A549 (cell line): ENCODE measurements around the gene CFAP61. TPM values are rescaled to one million over a fixed set of nuclear protein-coding genes. Genes with fewer than 3 reads are reported as not detected.

ENCODE experiments used
- ATAC-seq, 2 experiments: fragments of 200-7000 bp in 1 of 2; fragments of >200 bp in 1 of 2; cut with Nextera tagmentation in 1 of 2; cut with Tn5 transposase in 1 of 2; 3 replicates each; pipeline versions ENCODE4 v1.8.0 to v1.9.1; 2018 to 2020; ENCODE audit warnings: mild to moderate bottlenecking in 1 of 2, moderate library complexity in 1 of 2
- CTCF ChIA-PET: fragments of 300-600 bp; sonication (Branson Sonifier 250); formaldehyde crosslinking; extraction: SDS; loops from one replicate; lab custom pipeline; 2021; ENCODE audit warnings: antibody characterized with exemption, inconsistent platforms; lab: Yijun Ruan, JAX
- POLR2A ChIA-PET: fragments of 350-600 bp; formaldehyde crosslinking; extraction: SDS; loops from one replicate; lab custom pipeline; 2021; ENCODE audit warnings: antibody characterized with exemption, inconsistent platforms; lab: Yijun Ruan, JAX
- DNase-seq, 2 experiments: peaks; one replicate each; pipeline versions ENCODE4 v3.0.0 to v3.0.0-alpha.2; 2011 to 2016; ENCODE audit warnings: low read depth in 1 of 2, low spot score in 1 of 2
- FAIRE-seq: peaks from 2 replicates; lab custom pipeline; 2011; peaks lifted over from hg19 to GRCh38; lab: Jason Lieb, UNC
- H3K27ac ChIP-seq, 2 experiments: fragments of >200 bp; sonication (Bioruptor Twin); formaldehyde crosslinking; 3 replicates each; pipeline ENCODE4 v1.5.1; 2016 to 2017
- H3K4me1 ChIP-seq: fragments of >200 bp; sonication (Bioruptor Twin); formaldehyde crosslinking; 3 replicates; pipeline ENCODE4 v1.6.1; 2016
- H3K4me2 ChIP-seq: fragments of >200 bp; sonication (Bioruptor Twin); formaldehyde crosslinking; 3 replicates; pipeline ENCODE4 v1.6.1; 2016
- H3K4me3 ChIP-seq: fragments of >200 bp; sonication (Bioruptor Twin); formaldehyde crosslinking; 3 replicates; pipeline ENCODE4 v1.5.1; 2016
- H3K9me3 ChIP-seq: fragments of >200 bp; sonication (Bioruptor Twin); formaldehyde crosslinking; 3 replicates; pipeline ENCODE4 v1.6.1; 2016
- ATOH8 ChIP-seq: fragments of 250-450 bp; sonication (Bioruptor Pico); IDR thresholded peaks from 2 replicates; pipeline ENCODE4 v1.5.0; 2020; ENCODE audit warnings: low read depth, mild to moderate bottlenecking, moderate library complexity
- CBX2 ChIP-seq: fragments of 200-600 bp; sonication (generic); IDR thresholded peaks from 2 replicates; pipeline ENCODE4 v1.6.1; 2016; ENCODE audit warnings: low read depth, mild to moderate bottlenecking, borderline replicate concordance
- CBX8 ChIP-seq: fragments of 200-600 bp; sonication (generic); IDR thresholded peaks from 2 replicates; pipeline ENCODE4 v1.6.1; 2016
- CEBPB ChIP-seq, 2 experiments: fragments of >200 bp in 1 of 2; sonication (Bioruptor Twin) in 1 of 2; formaldehyde crosslinking in 1 of 2; IDR thresholded peaks; 2 replicates each; pipeline ENCODE4 v1.6.1; 2012 to 2016
- CHD2 ChIP-seq: fragments of 150-350 bp; IDR thresholded peaks from 2 replicates; pipeline ENCODE4 v1.6.1; 2014; ENCODE audit warnings: low read length; ENCODE audit not compliant: partially characterized antibody
- CTCF ChIP-seq: fragments of >200 bp; sonication (Bioruptor Twin); formaldehyde crosslinking; IDR thresholded peaks from 3 replicates; pipeline ENCODE4 v1.5.1; 2016
- EHMT2 ChIP-seq: fragments of 200-600 bp; sonication (generic); IDR thresholded peaks from 2 replicates; pipeline ENCODE4 v1.6.1; 2016; ENCODE audit warnings: antibody characterized with exemption, low read depth, mild to moderate bottlenecking, moderate library complexity
- ELK1 ChIP-seq: fragments of 150-350 bp; IDR thresholded peaks from 2 replicates; pipeline ENCODE4 v1.6.1; 2014; ENCODE audit warnings: low read depth, mild to moderate bottlenecking, low read length
- EP300 ChIP-seq, 2 experiments: fragments of >200 bp; sonication (Bioruptor Twin); formaldehyde crosslinking; IDR thresholded peaks; 2 replicates in 1 of 2; 3 replicates in 1 of 2; pipeline ENCODE4 v1.6.1; 2016 to 2017
- ESRRA ChIP-seq: fragments of 150-350 bp; IDR thresholded peaks from 2 replicates; pipeline ENCODE4 v1.6.1; 2014; ENCODE audit warnings: mild to moderate bottlenecking, low read length, borderline replicate concordance
- FOSL2 ChIP-seq, 2 experiments: fragments of 450-650 bp in 1 of 2; fragments of >200 bp in 1 of 2; sonication (Bioruptor Twin) in 1 of 2; formaldehyde crosslinking; IDR thresholded peaks; 2 replicates each; pipeline versions ENCODE4 v1.5.0 to v1.6.1; 2016 to 2020; ENCODE audit warnings: mild to moderate bottlenecking in 1 of 2, moderate library complexity in 1 of 2
- FOXS1 ChIP-seq: fragments of 250-450 bp; sonication (Bioruptor Pico); IDR thresholded peaks from 2 replicates; pipeline ENCODE4 v1.5.0; 2020; ENCODE audit warnings: mild to moderate bottlenecking, moderate library complexity
- HDAC2 ChIP-seq: fragments of 200-600 bp; sonication (generic); IDR thresholded peaks from 2 replicates; pipeline ENCODE4 v1.6.1; 2016
- KDM1A ChIP-seq: fragments of 200-600 bp; sonication (generic); IDR thresholded peaks from 2 replicates; pipeline ENCODE4 v1.6.1; 2016; ENCODE audit warnings: low read depth, mild to moderate bottlenecking
- MAFK ChIP-seq: fragments of 450-650 bp; IDR thresholded peaks from 2 replicates; pipeline ENCODE4 v1.6.1; 2014; ENCODE audit not compliant: partially characterized antibody
- MAZ ChIP-seq: fragments of 150-350 bp; IDR thresholded peaks from 2 replicates; pipeline ENCODE4 v1.6.1; 2014; ENCODE audit warnings: antibody characterized with exemption, low read depth, low read length, borderline replicate concordance
- NFE2L2 ChIP-seq: fragments of 150-350 bp; conservative IDR thresholded peaks from 2 replicates; pipeline ENCODE4 v1.6.1; 2014; ENCODE audit warnings: low read length
- NR3C1 ChIP-seq: fragments of >200 bp; sonication (Bioruptor Twin); formaldehyde crosslinking; IDR thresholded peaks from 3 replicates; pipeline ENCODE4 v1.6.1; 2017
- PHF8 ChIP-seq: fragments of 200-600 bp; sonication (generic); IDR thresholded peaks from 2 replicates; pipeline ENCODE4 v1.6.1; 2016; ENCODE audit warnings: low read depth, mild to moderate bottlenecking, antibody characterized with exemption, moderate library complexity, borderline replicate concordance
- REST ChIP-seq: fragments of 200-600 bp; sonication (generic); IDR thresholded peaks from 2 replicates; pipeline ENCODE4 v1.6.1; 2016; ENCODE audit warnings: antibody characterized with exemption, mild to moderate bottlenecking, moderate library complexity
- SMC3 ChIP-seq: fragments of >200 bp; sonication (Bioruptor Twin); formaldehyde crosslinking; IDR thresholded peaks from 3 replicates; pipeline ENCODE4 v1.6.1; 2018; ENCODE audit warnings: inconsistent platforms
- SREBF2 ChIP-seq: fragments of 450-650 bp; IDR thresholded peaks from 2 replicates; pipeline ENCODE4 v1.6.1; 2014; ENCODE audit warnings: mild to moderate bottlenecking, moderate library complexity
- TP53 ChIP-seq: fragments of 250-450 bp; sonication (Bioruptor Pico); IDR thresholded peaks from 2 replicates; pipeline ENCODE4 v1.5.0; 2021; ENCODE audit warnings: mild to moderate bottlenecking, moderate library complexity
- ZFP36 ChIP-seq: fragments of 450-650 bp; IDR thresholded peaks from 2 replicates; pipeline ENCODE4 v1.6.1; 2014; ENCODE audit warnings: borderline replicate concordance; ENCODE audit not compliant: partially characterized antibody
- ZSCAN20 ChIP-seq: fragments of 250-450 bp; sonication (Bioruptor Pico); IDR thresholded peaks from 2 replicates; pipeline ENCODE4 v1.8.0; 2022; ENCODE audit warnings: mild to moderate bottlenecking, moderate library complexity
- WGBS: methylation state at CpG from one replicate; pipeline ENCODE4 v1.1.6; 2017; ENCODE audit errors: missing lambda C conversion rate; 5-methylcytosine and 5-hydroxymethylcytosine counted together
- polyA plus RNA-seq, 4 experiments: library from polyadenylated mRNA; depleted of rRNA in 3 of 4; stranded (reverse); fragments of >200 nt; fragmentation: RNase III in 1 of 4; extraction: RNeasy Plus Mini Kit Qiagen cat#74134 plus additional on column Dnase treatment in 1 of 4; gene quantifications; 2 replicates in 3 of 4; 3 replicates in 1 of 4; pipeline ENCODE4 v1.2.3, GENCODE V29; 2011 to 2017

Gene CFAP61
- polyA plus RNA-seq, 2 of the 4 experiments (the other 2 are of a cell fraction): 0.39 to 0.70 TPM

- Histone ChIP-seq H3K9me3 (no peaks in the 10 kb centered on the region; the same call in 2 of the 3 replicates), H3K27ac (no peak overlapping the region), H3K4me1 (no peaks in the 10 kb centered on the region), H3K4me3 (no peak overlapping the region), H3K4me2 (no peak overlapping the region)
- DNase-seq (no peak), FAIRE-seq (no peak), ATAC-seq (no peak)
- POLR2A ChIA-PET: no interaction called here
- TF ChIP-seq HDAC2 (no peak), FOXS1 (CRISPR knock-in tag) (no peak), FOSL2 (IDR thresholded peaks at IDR 0.05) (no peak), FOSL2 (CRISPR knock-in tag; IDR thresholded peaks at IDR 0.05) (no peak)
- 6% methylated on average over 3 of the region's 3 CpGs for WGBS
- CTCF ChIA-PET: no interaction called here
These were observed 260.2 kb downstream of the CFAP61 start for GRCh38 chr20:20312562-20312961.

- WGBS: 60% methylated on average over 4 of the region's 4 CpGs
- ChIA-PET CTCF (interaction anchor here (0.8 to 1.5 kb wide), 2 partner anchors 42 kb away, joined by 3 to 4 read pairs; no protein-coding TSS in a partner anchor), POLR2A (no interaction called here)
- H3K4me1 ChIP-seq: no peaks in the 10 kb centered on the region
- H3K4me3 ChIP-seq: no peak overlapping the region
- no peak overlapping the region for H3K4me2 ChIP-seq
- ATAC-seq (no peak), FAIRE-seq (no peak), DNase-seq (no peak)
- no peak overlapping the region for H3K27ac ChIP-seq
- H3K9me3 ChIP-seq: no peaks in the 10 kb centered on the region; the same call in 2 of the 3 replicates
- TF ChIP-seq CHD2 (no peak), MAFK (no peak), NFE2L2 (no peak), TP53 (CRISPR knock-in tag) (no peak), SMC3 (no peak), CBX2 (no peak), NR3C1 (no peak), ESRRA (no peak), MAZ (no peak), PHF8 (no peak), ATOH8 (CRISPR knock-in tag) (no peak), ZSCAN20 (CRISPR knock-in tag) (no peak), CTCF (no peak), FOXS1 (CRISPR knock-in tag) (no peak), EHMT2 (no peak), EP300 (IDR thresholded peaks at IDR 0.05) (no peak), ZFP36 (no peak), KDM1A (no peak)
These were observed 264.9 kb downstream of the CFAP61 start for GRCh38 chr20:20317195-20317594.

GRCh38 chr20:20317621-20318364 lies 265.5 kb downstream of the CFAP61 start:
- CTCF ChIA-PET: interaction anchor here (0.7 to 1.5 kb wide), 3 partner anchors 10 to 42 kb away, joined by 3 to 4 read pairs (median 3); no protein-coding TSS in a partner anchor
- no peak for TF ChIP-seq CBX8
- TF ChIP-seq REST: no peak
- TF ChIP-seq SREBF2: no peak
- TF ChIP-seq ELK1: no peak
- no peak for TF ChIP-seq CEBPB (IDR thresholded peaks at IDR 0.05)

More at GRCh38 chr20:20317621-20318364, 265.5 kb downstream of the CFAP61 start:
- H3K27ac ChIP-seq: no peak overlapping the region
- no peak for DNase-seq
- ATAC-seq: 0 out of 6 replicates have a peak, but pooled peaks of 1 of the 2 experiments have one; percentile 19
- H3K9me3 ChIP-seq: no peaks in the 10 kb centered on the region; the same call in 2 of the 3 replicates
- no peak overlapping the region for H3K4me2 ChIP-seq
- WGBS: 20% methylated on average over 13 of the region's 13 CpGs
- H3K4me3 ChIP-seq: no peak overlapping the region
- POLR2A ChIA-PET: no interaction called here
- no peak for FAIRE-seq
- no peaks in the 10 kb centered on the region for H3K4me1 ChIP-seq
